NK-92 treated with Interleukin-12 subunit alpha and Interleukin-12 subunit beta, amount 100 ng/mL, for 24 hours (cell line): ENCODE data around the gene PIGA.
"Not testable (repeated sequence)": the region's sequence is repeated elsewhere in the genome, so short reads cannot be mapped to it uniquely, and the experiment has no call there.

Source experiments
- DNase-seq: peaks from one replicate; lab custom pipeline; 2025; lab: John Stamatoyannopoulos, UW

Gene PIGA

DNA sequence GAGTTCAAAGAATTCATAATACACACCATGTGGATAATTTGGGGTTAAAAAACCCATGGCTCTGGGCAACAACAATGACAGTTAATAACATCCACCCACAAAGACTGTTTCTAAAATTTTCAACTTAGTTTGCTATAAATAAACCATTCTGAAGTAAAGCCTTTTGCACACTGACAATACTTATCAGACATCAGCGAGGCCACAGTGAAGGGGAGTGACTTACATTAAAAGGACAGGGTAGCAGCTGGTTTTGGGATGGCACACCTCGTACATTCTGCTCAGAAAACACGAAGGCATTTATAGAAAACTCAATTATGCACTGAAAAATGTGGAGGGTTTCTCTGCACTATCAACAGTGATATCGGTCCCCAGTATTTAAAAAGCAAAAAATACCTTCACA is 15.0 kb downstream of the PIGA start:
- DNase-seq: no peak

DNA sequence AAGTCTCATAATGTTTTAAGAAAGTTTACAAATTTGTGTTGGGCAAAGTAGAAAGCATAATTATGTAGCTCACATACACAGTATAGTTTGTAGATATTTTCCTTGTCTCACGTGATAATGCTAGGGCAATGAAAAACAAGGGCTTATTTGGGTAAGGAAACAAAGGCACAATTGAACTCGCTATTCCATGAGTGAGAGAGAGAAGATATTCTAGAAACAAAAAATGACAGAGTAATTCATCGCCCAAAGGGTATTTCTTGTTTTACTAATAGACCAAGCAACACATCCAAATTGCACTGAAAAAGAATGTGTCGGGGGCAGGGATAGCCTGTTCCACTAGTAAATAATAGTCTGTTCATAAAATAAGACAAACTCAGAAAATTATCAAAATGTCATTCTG is 16.2 kb downstream of the PIGA start:
- DNase-seq: no peak

DNA sequence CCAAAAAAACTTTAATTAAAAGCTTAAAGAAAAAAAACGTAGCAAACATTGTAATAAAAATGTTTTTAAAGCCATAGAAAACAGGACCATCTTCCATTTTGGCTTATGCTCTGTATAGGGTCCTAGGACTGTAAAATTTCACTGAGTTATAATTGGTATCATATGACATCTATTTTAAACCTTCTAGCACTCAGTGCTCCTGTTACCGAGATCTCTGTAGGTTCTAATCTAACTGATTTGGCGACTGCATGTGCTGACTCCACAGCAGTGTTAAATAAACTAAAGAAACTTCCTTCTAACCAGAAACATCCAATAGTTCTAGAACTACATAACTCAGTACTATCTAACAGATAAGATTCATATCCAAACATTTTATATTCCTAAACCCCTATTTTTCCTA is 19.8 kb downstream of the PIGA start, which contains the start of gene ASB11:
TSS of gene ASB11 (minus strand) at position 132 of the 400 bp plus-strand sequence. CDS start at position 97, 35 bp downstream.
- DNase-seq: no peak

DNA sequence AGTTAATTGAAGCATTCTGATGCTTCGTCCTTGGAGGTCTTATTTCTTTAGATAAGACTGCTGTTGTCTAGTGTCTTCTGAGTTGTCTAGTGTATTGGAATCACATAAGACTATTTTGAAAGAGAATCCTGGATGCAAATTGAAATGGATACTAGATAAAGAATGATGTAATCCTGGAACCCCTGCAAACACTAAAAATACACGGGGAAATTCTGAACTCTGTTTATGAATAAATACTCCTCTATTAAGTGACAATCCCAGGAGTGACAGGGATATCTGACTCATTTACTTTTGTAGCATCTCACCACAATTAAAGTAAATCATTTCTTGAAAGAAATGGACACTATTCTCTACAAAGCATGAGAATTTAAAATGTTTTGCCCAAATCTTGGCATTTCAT is 20.9 kb downstream of the PIGA start:
- no peak for DNase-seq

DNA sequence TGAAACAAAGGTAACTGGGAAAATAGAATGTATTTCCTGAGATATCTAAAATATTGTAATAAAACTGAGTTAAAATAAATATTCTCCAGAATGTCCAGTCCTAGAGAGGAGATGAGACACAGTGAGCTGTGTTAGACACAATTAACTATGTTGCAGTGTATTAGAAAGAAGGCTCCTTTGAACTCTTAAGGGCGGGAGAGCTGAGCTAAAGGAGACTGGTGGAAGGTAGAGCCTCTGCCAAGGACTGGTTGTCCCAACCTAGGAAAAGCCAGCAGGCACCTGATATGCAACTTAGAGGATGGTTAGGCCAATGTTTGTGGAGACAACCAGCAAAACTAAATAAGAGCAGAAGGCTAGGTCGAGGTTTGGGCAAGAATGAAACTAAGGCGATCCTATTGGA is 24.2 kb downstream of the PIGA start:
- no peak for DNase-seq

DNA sequence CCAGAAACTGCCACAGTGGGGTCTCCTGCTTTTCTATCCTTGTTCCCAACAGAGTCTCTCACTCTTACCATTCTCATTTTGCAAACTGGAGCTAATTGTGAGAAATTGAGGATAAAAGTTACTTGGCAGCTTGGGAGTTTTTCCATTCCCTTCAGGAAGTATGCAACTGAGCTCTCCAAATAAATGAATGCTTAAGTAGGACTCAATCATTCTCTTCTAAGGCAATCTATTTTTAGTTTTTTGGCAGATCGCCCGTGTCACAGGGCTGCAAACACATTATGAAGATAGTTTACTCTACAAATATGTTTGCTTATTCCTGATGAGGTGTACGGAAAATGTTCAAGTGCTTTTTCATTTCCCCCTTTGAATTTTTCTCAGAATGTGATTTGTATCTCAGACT is 25.2 kb downstream of the PIGA start:
- DNase-seq: no peak

DNA sequence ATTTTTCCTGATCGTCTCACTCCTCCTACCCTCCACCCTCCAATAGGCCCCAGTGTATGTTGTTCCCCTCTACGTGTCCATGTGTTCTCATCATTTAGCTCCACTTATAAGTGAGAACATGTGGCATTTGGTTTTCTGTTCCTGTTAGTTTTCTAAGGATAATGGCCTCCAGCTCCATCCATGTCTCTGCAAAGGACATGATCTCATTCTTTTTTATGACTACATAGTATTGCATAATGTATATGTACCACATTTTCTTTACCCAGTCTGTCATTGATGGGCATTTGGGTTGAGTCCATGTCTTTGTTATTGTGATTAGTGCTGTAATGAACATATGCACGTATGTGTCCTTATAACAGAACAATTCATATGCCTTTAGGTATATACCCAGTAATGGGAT is 29.4 kb downstream of the PIGA start:
- DNase-seq: not testable (repeated sequence)

DNA sequence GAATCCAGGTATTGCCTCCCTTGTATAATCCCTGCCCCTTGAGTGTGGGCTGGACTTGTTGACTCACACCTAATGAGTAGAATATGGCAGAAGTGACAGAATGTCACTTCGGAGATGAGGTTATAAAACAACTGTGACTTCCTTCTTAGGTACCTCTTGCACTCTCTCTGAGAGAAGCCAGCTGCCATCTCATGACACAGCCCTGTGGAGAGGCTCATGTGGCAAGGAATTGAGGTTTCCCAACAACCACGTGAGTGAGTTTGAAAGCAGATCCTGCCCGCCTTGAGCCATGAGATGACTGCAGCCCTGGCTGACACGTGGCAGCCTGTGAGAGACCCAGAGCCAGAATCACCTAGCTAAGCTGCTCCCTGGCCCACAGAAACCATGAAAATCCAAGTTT is 33.4 kb downstream of the PIGA start:
- peak; percentile 8 for DNase-seq

DNA sequence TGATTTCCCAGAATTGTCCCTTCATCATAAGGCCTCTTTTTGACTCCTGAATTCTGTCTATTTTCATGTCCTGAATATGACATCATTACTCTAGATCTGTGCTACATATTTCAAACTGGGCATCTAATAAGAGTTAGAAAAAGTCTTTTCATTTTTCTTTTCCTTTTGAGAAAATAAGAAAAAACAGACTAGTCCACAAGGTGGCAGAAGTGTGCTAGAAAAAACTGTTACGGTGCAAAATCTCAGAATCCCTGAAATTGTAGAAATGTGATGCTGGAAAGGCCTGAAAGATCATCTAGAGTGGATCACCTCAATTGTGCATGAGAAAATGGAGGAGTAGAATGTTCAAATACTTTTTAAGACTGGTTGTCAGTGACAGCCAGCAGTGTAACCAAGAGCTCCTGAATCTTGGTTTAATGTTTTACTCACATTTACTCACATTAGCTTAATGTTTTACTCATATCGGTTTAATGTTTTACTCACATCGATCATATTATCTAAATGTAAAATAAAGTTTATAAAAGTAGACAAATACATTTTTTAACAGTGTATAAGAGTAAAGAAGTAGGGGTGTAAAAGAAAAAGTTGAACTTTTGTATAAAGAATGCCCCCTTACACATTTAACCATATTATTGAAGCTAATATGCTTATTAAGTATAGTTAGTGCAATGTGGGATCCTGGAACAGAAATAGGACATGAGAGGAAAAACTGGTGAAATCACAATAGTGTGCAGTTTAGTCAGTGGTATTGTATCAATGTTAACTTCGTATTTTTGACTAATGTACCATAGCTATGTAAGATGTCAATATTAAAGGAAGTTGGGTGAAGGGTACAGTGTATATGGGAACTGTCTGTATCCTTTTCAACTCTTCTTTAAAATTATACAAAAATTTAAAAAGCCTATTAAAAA is 35.1 kb downstream of the PIGA start:
- DNase-seq: no peak

DNA sequence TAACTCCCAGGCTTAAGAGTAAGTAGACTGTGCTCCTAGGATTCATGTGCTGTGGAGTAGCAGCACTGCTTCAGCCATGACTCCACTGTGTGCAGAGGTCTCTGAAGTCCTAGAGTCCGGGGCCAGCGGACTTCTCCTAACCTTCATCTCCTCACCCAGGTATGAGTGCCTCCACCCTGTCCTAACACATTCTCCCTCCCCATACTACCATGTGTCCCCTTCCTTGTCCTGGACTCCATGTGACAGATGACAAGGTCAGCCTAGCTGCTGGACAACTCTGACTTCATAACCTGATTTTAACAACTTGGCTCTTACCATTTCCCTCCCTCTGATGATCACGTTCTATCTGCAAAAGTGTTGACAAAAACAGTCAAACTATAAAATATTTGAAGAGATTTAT is 36.5 kb downstream of the PIGA start:
- DNase-seq: no peak

DNA sequence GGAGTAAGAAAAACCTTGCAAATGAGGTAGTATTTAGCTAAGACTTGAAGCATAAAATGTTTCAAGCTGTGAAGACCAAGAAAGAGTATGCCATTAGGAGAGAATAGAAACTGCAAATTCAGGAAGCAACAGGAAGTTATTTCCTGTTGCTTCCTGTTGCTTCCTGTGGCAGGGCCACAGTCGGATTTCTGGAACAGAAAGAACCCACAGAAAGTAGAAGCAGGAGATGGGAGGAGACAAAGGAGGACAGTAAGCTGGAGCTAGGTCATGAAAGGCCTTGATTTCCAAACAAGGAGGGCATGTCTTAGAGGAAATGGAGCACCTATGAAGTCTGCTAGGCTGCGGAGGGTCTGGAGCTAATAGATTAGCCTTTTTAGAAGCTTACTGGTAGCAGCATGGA is 37.1 kb downstream of the PIGA start:
- no peak for DNase-seq

DNA sequence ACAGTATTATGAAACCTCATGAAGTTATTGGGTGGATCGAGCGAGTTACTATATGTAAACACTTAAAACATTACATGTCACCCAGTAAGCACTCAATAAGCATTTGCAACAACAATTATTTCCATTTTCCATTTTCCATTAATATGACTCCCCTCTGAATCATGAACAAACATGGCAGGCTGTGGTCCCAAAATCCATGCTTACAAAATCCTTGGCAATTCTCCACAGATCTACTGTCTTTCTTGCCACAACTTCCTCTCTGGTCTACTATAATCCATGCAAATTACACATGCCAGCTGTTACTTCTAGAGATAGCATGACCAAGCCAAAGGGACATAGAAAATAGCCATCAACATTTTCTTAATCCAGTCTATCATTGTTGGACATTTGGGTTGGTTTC is 41.9 kb downstream of the PIGA start:
- DNase-seq: no peak

DNA sequence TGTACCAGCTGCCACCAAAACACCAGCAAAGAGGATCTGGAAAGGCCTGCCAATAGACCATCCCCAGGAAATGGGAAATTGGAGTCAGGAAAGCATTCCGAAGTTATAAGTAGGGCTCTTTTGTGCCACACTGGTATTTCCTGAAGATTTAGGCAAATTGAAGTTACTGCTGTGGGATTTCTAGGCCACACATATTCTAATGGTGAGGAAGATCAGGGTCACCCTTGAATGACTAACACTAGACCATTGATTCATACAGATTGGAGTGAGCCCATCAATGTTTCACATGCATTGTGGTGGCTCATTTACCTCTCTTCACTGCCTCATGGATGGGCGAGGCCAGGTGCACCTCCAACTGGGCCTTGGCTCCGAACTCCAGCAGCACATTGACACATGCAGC is 42.5 kb downstream of the PIGA start:
- DNase-seq: no peak

DNA sequence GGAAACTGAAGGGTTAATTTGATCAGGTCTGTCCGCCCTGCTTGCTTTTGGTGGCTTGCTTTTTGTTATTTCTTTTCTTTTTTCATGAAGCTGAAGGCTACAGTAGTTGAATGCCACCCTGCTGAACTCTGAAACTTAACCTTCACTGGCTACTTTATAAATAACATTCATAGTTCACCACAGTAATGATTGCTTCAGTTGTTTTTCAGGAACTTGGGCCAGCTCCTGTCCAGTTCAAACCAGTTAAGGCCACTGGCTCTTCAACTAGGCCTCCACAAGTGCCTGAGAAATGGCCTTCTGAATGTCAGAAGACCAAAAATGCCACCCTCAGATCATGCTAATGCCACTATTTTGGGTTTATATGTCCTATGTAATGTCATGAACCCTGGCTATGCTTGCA is 57.7 kb downstream of the PIGA start:
- no peak for DNase-seq

DNA sequence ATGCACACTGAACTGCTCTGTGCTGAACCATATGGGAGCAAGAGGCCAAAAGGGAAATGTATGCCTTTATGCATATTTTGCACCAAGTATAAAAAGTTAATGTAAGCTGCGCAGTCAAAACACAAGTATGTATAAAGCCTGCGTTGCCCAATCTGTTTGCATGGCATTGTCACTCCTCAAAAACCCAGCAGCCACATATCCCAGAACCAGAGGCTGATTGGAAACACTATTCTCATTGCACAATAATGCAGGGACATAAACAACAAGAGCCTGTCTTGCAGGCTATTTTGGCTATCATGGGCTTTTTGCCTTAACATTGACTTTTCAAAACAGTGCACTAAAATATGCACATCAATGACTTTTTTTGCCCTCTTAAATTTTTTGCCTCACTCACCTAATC is 60.4 kb downstream of the PIGA start:
- no peak for DNase-seq

DNA sequence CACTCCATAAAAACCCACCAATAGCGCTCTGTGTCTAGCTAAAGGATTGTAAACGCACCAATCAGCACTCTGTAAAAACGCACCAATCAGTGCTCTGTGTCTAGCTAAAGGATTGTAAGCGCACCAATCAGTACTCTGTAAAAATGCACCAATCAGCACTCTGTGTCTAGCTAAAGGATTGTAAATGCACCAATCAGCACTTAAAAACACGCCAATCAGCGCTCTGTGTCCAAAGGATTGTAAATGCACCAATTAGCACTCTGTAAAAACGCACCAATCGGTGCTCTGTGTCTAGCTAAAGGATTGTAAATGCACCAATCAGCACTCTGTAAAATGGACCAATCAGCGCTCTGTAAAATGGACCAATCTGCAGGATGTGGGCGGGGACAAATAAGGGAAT is 62.0 kb downstream of the PIGA start:
- DNase-seq: not testable (repeated sequence)

DNA sequence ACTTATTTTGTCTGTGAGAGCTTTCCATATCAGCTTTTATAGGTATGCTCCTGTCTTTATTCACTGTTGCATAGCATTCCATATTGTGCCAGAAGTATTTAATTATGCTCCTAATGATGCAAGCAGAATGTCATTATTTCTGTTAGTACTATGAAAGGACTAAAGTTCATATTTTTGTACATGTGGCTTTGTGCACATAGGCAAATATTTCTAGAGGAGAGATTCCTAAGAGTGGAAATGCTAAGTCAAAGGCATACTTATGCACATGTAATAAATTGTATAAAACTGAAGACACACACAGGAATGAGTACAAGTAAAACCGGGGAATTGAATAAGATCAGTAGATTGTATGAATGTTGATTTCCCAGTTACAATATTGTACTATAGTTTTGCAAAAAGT is 63.6 kb downstream of the PIGA start:
- no peak for DNase-seq

DNA sequence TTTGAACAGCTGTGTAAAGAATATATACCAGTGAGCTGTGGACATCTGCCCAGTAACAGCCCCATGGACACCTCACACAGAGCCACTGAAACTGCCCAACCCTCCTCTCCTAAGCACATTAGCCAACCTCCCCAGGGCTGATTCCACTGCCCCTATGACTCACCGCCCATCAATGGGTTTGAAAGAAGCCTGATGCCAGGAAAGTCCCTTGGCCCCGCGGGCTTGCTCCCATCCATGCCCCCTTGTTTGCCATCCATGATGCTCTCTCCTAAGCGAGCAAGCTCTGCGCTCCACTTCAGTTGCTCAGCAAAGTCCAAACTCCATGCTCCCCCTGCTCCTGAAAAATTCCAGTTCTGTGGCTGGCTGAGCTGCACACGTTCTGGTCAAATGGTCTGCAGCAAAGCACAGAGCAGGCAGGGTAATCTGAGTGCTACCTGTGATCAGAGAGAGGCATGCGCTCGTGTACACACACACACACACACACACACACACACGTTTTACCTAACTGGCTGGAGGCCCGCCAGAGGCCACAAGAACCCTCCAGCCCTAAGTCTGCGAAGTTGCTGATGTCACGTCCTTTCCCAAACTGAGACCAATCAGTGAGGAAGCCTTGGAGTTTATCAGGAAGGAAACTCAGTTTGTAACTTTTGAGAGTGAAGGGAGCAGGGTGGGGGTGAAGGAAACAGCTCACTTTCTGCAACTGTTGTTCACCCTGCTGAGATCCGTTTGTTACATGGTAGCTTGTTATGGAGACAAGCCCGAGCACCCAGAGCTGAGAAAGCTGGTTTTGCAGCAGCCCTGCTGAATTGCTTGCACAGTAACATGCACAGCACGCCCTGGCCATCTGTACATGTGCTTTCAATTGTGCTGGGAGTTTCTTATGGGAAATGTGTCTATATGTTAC is 65.5 kb downstream of the PIGA start, which contains the start of gene ASB9:
TSS of gene ASB9 (minus strand) at position 466 of the 904 bp plus-strand sequence. CDS start at position 257, 209 bp downstream.
- no peak for DNase-seq
